GM21360 (cell line): ENCODE data around the gene RTP3.

ENCODE experiments used
- ATAC-seq: cut with Tn5 transposase; IDR thresholded peaks from one replicate; pipeline ENCODE4 v1.9.1; 2021; ENCODE audit warnings: mild to moderate bottlenecking, moderate library complexity; ENCODE audit not compliant: unreplicated experiment

RTP3 gene

GRCh38 chr3:46468753-46469600, 28.8 kb upstream of the RTP3 start:
- no peak for ATAC-seq

GRCh38 chr3:46469680-46470357, 28.0 kb upstream of the RTP3 start:
- no peak for ATAC-seq

- no peak for ATAC-seq
Measured at GRCh38 chr3:46470831-46471230, 26.9 kb upstream of the RTP3 start.

- ATAC-seq, result no peak
Measured at GRCh38 chr3:46471371-46471914, 26.3 kb upstream of the RTP3 start.

GRCh38 chr3:46472736-46473135, 25.0 kb upstream of the RTP3 start:
- ATAC-seq, result no peak

- no peak for ATAC-seq
Measured at GRCh38 chr3:46477145-46477544, 20.6 kb upstream of the RTP3 start.

GRCh38 chr3:46477756-46478155, 20.0 kb upstream of the RTP3 start:
- ATAC-seq, result no peak

GRCh38 chr3:46478341-46478740, 19.4 kb upstream of the RTP3 start:
- no peak for ATAC-seq

- no peak for ATAC-seq
Measured at GRCh38 chr3:46479021-46479420, 18.8 kb upstream of the RTP3 start.

- ATAC-seq, result no peak
Measured at GRCh38 chr3:46479696-46480095, 18.1 kb upstream of the RTP3 start.

GRCh38 chr3:46480491-46481195, 17.1 kb upstream of the RTP3 start:
- no peak for ATAC-seq

GRCh38 chr3:46481636-46482035, 16.1 kb upstream of the RTP3 start:
- no peak for ATAC-seq

GRCh38 chr3:46482632-46483350, 15.0 kb upstream of the RTP3 start:
- ATAC-seq, result no peak

- no peak for ATAC-seq
Measured at GRCh38 chr3:46483825-46484224, 14.0 kb upstream of the RTP3 start.

- ATAC-seq, result no peak
Measured at GRCh38 chr3:46484388-46484787, 13.4 kb upstream of the RTP3 start.

GRCh38 chr3:46484911-46485778, 12.6 kb upstream of the RTP3 start:
- ATAC-seq, result no peak

- no peak for ATAC-seq
Measured at GRCh38 chr3:46485779-46486175, 12.0 kb upstream of the RTP3 start.

GRCh38 chr3:46488735-46489361, 8.9 kb upstream of the RTP3 start:
- peak; percentile 95 for ATAC-seq

- no peak for ATAC-seq
Measured at GRCh38 chr3:46489381-46489780, 8.4 kb upstream of the RTP3 start.
